SK-N-MC (cell line): ENCODE results near the gene CCDC107.
"Not testable (repeated sequence)": the region's sequence is repeated elsewhere in the genome, so short reads cannot be mapped to it uniquely, and the experiment has no call there.

ENCODE experiments used
- DNase-seq: peaks from one replicate; pipeline ENCODE4 v3.0.0-alpha.2; 2011; ENCODE audit warnings: low read depth, low spot score
- H3K27ac ChIP-seq: fragments of 200-600 bp; sonication (generic); 2 replicates; pipeline ENCODE4 v1.5.1; 2016; ENCODE audit warnings: mixed run types
- H3K36me3 ChIP-seq: fragments of 200-600 bp; sonication (generic); 2 replicates; pipeline ENCODE4 v1.6.1; 2017; ENCODE audit warnings: antibody characterized with exemption, low read length, mixed read lengths; ENCODE audit not compliant: insufficient read depth
- H3K4me3 ChIP-seq: fragments of 200-600 bp; sonication (generic); 2 replicates; pipeline ENCODE4 v1.5.1; 2016
- H3K9ac ChIP-seq: fragments of 200-600 bp; sonication (generic); 2 replicates; pipeline ENCODE4 v1.8.0; 2017; ENCODE audit warnings: mixed run types, mixed read lengths; ENCODE audit not compliant: insufficient read length
- H3K9me3 ChIP-seq: fragments of 200-600 bp; sonication (generic); 2 replicates; pipeline ENCODE4 v1.6.1; 2017; ENCODE audit warnings: low read depth, mild to moderate bottlenecking, antibody characterized with exemption, low read length, moderate library complexity, mixed read lengths
- EZH2 ChIP-seq: fragments of 200-600 bp; sonication (generic); IDR thresholded peaks from one replicate; pipeline ENCODE4 v1.6.1; 2017; ENCODE audit warnings: antibody characterized with exemption
- FOXP2 ChIP-seq: optimal IDR thresholded peaks from 2 replicates; pipeline ENCODE3; 2011; ENCODE audit warnings: mild to moderate bottlenecking, moderate library complexity; ENCODE audit not compliant: insufficient read depth; ENCODE audit errors: extremely low read length, control extremely low read depth
- POLR2AphosphoS5 ChIP-seq: IDR thresholded peaks from 2 replicates; pipeline ENCODE4 v1.6.1; 2012; ENCODE audit warnings: mild to moderate bottlenecking, low read depth, low read length, borderline replicate concordance

The CCDC107 gene

DNA sequence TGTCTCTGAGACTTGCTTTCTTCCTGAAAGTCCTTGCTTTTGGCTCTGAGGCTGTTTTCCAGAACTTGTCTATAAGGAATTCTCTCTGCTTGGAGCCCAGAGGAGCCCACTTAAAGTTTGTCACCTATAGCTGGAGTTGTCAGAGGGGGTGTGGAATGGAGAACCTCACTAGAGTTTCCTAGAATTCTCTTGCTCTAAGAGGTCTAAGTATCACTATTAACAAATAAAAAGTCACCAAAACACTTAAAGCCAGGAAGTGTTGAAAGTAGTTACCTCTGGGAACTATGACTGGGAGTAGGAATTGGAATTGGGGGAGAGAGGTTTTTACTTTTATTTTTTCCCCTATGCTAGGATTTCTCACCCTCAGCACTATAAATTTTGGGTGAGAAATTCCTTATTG lies 22.4 kb upstream of the CCDC107 start:
- no peak for TF ChIP-seq FOXP2
- Histone ChIP-seq H3K9ac (no peak overlapping the region), H3K36me3 (no peaks in the 10 kb centered on the region), H3K4me3 (no peak overlapping the region), H3K9me3 (no peaks in the 10 kb centered on the region), H3K27ac (no peak overlapping the region)
- DNase-seq: no peak

DNA sequence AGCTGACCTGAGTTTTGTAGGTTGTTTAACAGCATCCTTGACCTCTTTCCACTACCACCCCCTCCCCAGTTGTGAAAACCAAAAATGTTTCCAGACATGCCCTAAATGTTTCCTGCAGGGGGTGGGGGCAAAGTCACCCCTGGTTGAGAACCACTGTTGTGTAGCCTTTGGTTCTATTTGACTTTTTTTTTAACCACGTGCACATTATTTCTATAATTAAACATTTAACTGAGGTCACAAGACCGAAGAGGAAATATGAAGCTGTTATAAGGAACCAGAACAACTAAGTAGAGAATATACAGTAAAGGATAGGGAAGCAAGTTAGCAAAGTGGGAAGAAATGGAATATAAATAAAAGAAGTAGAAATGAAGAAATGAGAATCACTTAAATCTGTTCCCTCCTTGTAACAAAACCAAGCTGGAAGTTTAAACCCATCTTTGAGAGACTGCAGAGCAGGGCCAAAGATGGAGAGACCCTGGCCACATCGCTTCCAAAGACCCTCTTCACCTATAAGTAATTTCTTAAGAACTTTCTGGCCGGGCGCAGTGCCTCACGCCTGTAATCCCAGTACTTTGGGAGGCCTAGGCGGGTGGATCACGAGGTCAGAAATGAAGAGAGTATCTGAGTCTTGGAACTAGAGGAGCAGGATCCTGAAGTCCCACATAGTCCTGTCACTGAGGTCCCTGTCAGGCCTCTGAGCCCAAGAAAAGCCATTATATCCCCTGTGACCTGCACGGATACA lies 21.8 kb upstream of the CCDC107 start:
- no peak overlapping the region for H3K27ac ChIP-seq
- no peaks in the 10 kb centered on the region for H3K36me3 ChIP-seq
- DNase-seq: no peak
- TF ChIP-seq EZH2 (no peak), POLR2AphosphoS5 (no peak), FOXP2 (no peak)
- H3K4me3 ChIP-seq: no peak overlapping the region
- H3K9ac ChIP-seq: no peak overlapping the region
- no peaks in the 10 kb centered on the region for H3K9me3 ChIP-seq

DNA sequence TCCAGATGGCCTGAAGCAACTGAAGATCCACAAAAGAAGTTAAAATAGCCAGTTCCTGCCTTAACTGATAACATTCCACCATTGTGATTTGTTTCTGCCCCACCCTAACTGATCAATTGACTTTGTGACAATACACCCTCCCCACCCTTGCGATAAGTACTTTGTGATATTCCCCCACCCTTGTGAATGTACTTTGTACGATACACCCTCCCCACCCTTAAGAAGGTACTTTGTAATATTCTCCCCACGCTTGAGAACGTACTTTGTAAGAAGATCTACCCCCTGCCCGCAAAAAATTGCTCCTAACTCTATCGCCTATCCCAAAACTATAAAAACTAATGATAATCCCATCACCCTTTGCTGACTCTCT lies 21.2 kb upstream of the CCDC107 start:
- H3K27ac ChIP-seq, H3K9ac ChIP-seq, H3K9me3 ChIP-seq, H3K4me3 ChIP-seq, DNase-seq, H3K36me3 ChIP-seq: not testable (repeated sequence)

DNA sequence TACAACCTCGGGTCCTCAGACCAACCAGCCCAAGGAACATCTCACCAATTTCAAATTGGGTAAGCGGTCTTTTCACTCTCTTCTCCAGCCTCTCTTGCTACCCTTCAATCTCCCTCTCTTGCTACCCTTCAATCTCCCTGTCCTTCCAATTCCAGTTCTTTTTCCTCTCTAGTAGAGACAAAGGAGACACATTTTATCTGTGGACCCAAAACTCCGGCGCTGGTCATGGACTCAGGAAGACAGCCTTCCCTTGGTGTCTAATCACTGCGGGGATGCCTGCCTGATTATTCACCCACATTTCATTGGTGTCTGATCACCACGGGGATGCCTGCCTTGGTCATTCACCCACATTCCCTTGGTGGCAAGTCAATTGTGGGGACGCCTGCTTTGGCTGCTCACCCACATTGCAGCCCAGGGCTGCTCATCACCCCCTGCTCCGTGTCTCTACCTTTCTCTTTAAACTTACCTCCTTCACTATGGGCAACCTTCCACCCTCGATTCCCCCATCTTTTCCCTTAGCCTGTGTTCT lies 20.6 kb upstream of the CCDC107 start:
- not testable (repeated sequence) for H3K9me3 ChIP-seq, H3K4me3 ChIP-seq, H3K9ac ChIP-seq, DNase-seq, H3K36me3 ChIP-seq, H3K27ac ChIP-seq

DNA sequence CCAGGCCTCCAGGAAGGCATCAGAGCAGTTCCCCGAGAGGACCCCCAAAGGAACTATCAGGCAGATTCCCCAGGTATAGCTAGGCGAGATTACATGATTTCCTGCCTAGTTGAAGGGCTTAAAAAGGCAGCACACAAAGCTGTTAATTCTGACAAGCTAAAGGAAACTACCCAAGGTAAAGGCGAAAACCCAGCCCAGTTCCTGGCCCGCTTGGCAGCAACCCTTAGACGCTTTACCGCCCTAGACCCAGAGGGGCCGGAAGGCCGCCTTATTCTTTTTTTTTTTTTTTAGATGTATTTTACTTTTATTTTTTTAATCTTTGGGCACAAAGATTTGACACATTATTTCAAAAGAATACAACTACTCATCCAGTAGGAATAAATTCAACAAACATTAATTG lies 19.3 kb upstream of the CCDC107 start:
- not testable (repeated sequence) for H3K27ac ChIP-seq, H3K36me3 ChIP-seq, H3K4me3 ChIP-seq, H3K9me3 ChIP-seq, DNase-seq, H3K9ac ChIP-seq

DNA sequence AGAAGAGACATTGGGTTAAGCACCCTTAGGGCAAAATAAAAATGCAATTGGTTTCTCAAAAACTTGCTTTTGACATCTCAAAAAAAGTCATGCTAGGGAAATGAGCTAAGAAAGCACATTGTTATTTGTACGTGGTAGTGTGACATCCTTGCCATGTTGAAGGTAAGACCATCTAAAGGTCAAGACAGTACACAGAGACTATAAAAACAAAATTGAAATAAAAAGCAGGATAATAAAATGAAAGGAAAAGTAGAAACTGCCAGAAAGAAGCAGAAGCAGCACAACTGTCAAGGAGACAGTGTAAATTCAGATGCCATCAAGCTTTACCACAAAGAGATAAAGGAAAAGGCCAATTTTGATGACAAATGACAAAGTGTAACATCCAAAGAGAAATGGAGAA lies 18.9 kb upstream of the CCDC107 start:
- not testable (repeated sequence) for H3K36me3 ChIP-seq, H3K9ac ChIP-seq, H3K4me3 ChIP-seq, H3K9me3 ChIP-seq, H3K27ac ChIP-seq, DNase-seq

DNA sequence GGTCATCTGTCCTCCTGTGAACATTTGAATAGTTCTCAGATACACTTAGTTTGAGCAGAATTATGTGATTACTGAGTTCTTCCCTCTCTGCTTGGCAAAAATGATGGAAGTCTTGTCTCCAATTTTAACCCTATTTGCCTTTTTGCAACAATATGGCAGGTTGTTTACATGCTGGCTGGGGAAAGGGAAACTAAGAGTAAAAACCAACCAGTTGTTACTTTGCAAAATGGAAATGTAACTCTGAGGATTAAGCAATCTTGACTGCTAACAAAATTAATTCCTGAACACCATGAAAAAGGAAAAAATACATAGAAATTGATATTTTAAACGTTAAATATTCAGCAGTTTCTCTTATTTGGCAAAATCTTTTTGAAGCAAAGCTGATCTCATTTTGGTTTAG lies 18.5 kb upstream of the CCDC107 start:
- no peaks in the 10 kb centered on the region for H3K9me3 ChIP-seq
- H3K36me3 ChIP-seq: no peaks in the 10 kb centered on the region
- TF ChIP-seq FOXP2 (no peak), EZH2 (no peak), POLR2AphosphoS5 (no peak)
- H3K27ac ChIP-seq: no peak overlapping the region
- no peak overlapping the region for H3K9ac ChIP-seq
- no peak overlapping the region for H3K4me3 ChIP-seq
- no peak for DNase-seq

DNA sequence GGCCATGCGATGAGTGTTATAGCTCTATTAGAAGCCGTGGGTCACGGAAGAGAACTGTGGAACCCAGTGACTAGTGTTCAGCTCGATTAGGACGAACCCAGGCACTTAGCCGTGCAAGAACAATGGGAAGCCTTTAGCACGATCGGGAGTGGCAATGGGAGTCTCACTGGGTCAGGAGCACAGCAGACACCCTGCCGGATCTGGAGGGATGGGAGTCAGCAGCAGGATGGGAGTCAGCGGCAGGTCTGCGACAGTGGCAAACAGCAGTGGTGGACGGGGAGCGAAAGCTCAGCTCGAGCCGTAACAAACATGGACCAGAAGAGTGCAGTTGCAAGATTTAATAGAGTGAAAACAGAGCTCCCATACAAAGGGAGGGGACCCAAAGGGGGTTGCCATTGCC lies 17.7 kb upstream of the CCDC107 start:
- not testable (repeated sequence) for H3K27ac ChIP-seq, DNase-seq, H3K9ac ChIP-seq, H3K4me3 ChIP-seq, H3K36me3 ChIP-seq, H3K9me3 ChIP-seq

DNA sequence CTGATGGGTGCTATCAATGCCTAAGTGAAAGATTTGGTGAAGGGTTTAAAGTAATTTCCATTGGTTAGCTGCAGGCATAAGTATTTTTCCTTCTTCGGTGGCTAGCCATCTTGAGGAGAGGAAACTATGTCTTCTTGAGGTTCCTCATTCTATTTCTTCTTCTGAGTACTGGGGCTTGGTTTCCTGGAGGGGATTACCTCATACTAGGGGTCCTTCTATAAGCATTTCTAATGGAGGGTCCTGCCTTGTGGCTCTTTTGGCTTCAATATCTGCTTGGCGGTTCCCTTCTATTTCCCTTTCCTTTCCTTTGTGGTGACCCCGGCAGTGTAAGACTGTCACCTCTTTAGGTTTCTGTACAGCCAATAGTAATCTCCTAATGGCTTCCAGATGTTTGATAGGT lies 16.6 kb upstream of the CCDC107 start:
- H3K36me3 ChIP-seq, H3K27ac ChIP-seq, H3K9ac ChIP-seq, DNase-seq, H3K4me3 ChIP-seq, H3K9me3 ChIP-seq: not testable (repeated sequence)

DNA sequence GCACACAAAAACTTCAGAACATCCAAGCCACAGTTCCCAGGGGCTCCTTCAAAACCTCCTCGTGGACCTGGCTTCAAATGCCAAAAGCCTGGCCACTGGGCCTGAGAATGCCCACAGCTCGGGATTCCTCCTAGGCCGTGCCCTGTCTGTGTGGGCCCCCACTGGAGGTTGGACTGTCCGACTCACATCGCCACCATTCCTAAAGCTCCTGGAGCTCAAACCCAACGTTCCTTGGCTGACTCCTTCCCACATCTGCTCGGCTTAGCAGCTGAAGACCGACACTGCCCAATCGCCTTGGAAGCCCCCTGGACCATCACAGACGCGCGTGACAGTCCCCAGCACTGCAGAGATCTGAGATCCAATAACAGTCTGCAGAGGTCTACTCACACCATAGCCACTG lies 15.0 kb upstream of the CCDC107 start:
- no peak for DNase-seq
- Histone ChIP-seq H3K27ac (no peak overlapping the region), H3K9ac (no peak overlapping the region), H3K4me3 (no peak overlapping the region), H3K36me3 (no peaks in the 10 kb centered on the region), H3K9me3 (no peaks in the 10 kb centered on the region)
- no peak for TF ChIP-seq POLR2AphosphoS5
- TF ChIP-seq FOXP2: no peak
- no peak for TF ChIP-seq EZH2

DNA sequence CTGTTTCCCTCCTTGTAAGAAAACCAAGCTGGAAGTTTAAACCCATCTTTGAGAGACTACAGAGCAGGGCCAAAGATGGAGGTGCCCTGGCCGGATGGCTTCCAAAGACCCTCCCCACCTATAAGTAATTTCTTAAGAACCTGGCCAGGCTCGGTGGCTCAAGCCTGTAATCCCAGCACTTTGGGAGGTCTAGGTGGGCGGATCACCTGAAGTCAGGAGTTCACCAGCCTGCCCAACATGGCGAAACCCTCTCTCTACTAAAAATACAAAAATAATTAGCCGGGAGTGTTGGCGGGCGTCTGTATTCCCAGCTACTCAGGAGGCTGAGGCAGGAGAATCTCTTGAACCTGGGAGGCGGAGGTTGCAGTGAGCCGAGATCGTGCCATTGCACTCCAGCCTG lies 12.4 kb upstream of the CCDC107 start:
- H3K9me3 ChIP-seq, H3K36me3 ChIP-seq, H3K9ac ChIP-seq, H3K27ac ChIP-seq, H3K4me3 ChIP-seq, DNase-seq: not testable (repeated sequence)
